HCT116 (cell line): Measurements from ENCODE around the gene GFRA3.

Experiments used
- CEBPB ChIP-seq: IDR thresholded peaks from 2 replicates; pipeline ENCODE4 v1.6.1; 2012; ENCODE audit warnings: low read depth
- EZH2 ChIP-seq: fragments of 200-600 bp; sonication (generic); IDR thresholded peaks from 2 replicates; pipeline ENCODE4 v1.6.1; 2017; ENCODE audit warnings: antibody characterized with exemption, mixed run types
- JUND ChIP-seq: IDR thresholded peaks from 2 replicates; pipeline ENCODE4 v1.6.1; 2012
- POLR2AphosphoS5 ChIP-seq: IDR thresholded peaks from 2 replicates; pipeline ENCODE4 v1.6.1; 2011; ENCODE audit warnings: mild to moderate bottlenecking, low read depth, low read length, moderate library complexity
- SIN3A ChIP-seq: IDR thresholded peaks from 2 replicates; pipeline ENCODE4 v1.6.1; 2012; ENCODE audit warnings: low read depth
- ZFX ChIP-seq: fragments of 450-650 bp; IDR thresholded peaks from 2 replicates; pipeline ENCODE4 v1.6.1; 2017
- TF ChIP-seq, protein P1 (sequence below), 3 experiments: fragments of 200-600 bp in 1 of 3; sonication (generic) in 1 of 3; IDR thresholded peaks in 2 of 3; conservative IDR thresholded peaks in 1 of 3; 2 replicates each; pipeline ENCODE4 v1.5.1; 2012 to 2017; ENCODE audit warnings: low read depth in 2 of 3, low read length in 2 of 3, antibody characterized with exemption in 1 of 3, borderline replicate concordance in 1 of 3, control low read depth in 1 of 3, mild to moderate bottlenecking in 1 of 3, mixed read lengths in 1 of 3, mixed run types in 1 of 3, moderate library complexity in 1 of 3; ENCODE audit not compliant: insufficient read depth in 1 of 3
- TF ChIP-seq, protein P2 (sequence below): IDR thresholded peaks from 2 replicates; pipeline ENCODE4 v1.6.1; 2012; ENCODE audit warnings: low read depth
- TF ChIP-seq, protein P3 (sequence below): IDR thresholded peaks from 2 replicates; pipeline ENCODE4 v1.6.1; 2011; ENCODE audit warnings: mild to moderate bottlenecking, low read length, moderate library complexity; ENCODE audit not compliant: insufficient replicate concordance; ENCODE audit errors: extremely low read depth
- TF ChIP-seq, protein P4 (sequence below): IDR thresholded peaks from 2 replicates; pipeline ENCODE4 v1.6.1; 2012

DNA sequence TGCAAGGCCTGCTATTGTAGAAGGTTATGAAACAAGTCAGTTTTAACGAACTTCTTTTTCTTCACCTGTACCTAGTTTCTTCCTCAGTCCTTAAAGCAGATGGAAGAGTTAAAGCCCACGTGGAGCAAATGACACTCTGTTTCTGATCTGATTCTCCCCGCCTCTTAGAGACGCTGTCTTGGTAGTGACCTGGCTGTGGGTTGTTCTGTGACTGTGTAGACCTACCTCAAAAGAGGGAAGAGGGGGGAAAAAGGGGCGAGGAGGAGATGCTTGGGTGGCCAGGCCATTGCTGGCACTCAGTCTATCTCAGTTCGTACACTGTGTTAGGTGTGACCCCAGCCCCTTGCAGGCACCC lies 610 bp downstream of the GFRA3 start:
- TF ChIP-seq POLR2AphosphoS5, result no peak
- TF ChIP-seq, protein P1, sequence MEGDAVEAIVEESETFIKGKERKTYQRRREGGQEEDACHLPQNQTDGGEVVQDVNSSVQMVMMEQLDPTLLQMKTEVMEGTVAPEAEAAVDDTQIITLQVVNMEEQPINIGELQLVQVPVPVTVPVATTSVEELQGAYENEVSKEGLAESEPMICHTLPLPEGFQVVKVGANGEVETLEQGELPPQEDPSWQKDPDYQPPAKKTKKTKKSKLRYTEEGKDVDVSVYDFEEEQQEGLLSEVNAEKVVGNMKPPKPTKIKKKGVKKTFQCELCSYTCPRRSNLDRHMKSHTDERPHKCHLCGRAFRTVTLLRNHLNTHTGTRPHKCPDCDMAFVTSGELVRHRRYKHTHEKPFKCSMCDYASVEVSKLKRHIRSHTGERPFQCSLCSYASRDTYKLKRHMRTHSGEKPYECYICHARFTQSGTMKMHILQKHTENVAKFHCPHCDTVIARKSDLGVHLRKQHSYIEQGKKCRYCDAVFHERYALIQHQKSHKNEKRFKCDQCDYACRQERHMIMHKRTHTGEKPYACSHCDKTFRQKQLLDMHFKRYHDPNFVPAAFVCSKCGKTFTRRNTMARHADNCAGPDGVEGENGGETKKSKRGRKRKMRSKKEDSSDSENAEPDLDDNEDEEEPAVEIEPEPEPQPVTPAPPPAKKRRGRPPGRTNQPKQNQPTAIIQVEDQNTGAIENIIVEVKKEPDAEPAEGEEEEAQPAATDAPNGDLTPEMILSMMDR (IDR thresholded peaks at IDR 0.05 in 2 of 3, conservative IDR thresholded peaks at IDR 0.05 in 1 of 3; ENCODE audit: borderline replicate concordance in 1 of 3, insufficient read depth in 1 of 3, low read depth in 2 of 3, low read length in 2 of 3), result no peak
- no peak for TF ChIP-seq EZH2
- TF ChIP-seq, protein P2, sequence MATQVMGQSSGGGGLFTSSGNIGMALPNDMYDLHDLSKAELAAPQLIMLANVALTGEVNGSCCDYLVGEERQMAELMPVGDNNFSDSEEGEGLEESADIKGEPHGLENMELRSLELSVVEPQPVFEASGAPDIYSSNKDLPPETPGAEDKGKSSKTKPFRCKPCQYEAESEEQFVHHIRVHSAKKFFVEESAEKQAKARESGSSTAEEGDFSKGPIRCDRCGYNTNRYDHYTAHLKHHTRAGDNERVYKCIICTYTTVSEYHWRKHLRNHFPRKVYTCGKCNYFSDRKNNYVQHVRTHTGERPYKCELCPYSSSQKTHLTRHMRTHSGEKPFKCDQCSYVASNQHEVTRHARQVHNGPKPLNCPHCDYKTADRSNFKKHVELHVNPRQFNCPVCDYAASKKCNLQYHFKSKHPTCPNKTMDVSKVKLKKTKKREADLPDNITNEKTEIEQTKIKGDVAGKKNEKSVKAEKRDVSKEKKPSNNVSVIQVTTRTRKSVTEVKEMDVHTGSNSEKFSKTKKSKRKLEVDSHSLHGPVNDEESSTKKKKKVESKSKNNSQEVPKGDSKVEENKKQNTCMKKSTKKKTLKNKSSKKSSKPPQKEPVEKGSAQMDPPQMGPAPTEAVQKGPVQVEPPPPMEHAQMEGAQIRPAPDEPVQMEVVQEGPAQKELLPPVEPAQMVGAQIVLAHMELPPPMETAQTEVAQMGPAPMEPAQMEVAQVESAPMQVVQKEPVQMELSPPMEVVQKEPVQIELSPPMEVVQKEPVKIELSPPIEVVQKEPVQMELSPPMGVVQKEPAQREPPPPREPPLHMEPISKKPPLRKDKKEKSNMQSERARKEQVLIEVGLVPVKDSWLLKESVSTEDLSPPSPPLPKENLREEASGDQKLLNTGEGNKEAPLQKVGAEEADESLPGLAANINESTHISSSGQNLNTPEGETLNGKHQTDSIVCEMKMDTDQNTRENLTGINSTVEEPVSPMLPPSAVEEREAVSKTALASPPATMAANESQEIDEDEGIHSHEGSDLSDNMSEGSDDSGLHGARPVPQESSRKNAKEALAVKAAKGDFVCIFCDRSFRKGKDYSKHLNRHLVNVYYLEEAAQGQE, result no peak
- no peak for TF ChIP-seq ZFX
- no peak for TF ChIP-seq CEBPB
- TF ChIP-seq, protein P3, sequence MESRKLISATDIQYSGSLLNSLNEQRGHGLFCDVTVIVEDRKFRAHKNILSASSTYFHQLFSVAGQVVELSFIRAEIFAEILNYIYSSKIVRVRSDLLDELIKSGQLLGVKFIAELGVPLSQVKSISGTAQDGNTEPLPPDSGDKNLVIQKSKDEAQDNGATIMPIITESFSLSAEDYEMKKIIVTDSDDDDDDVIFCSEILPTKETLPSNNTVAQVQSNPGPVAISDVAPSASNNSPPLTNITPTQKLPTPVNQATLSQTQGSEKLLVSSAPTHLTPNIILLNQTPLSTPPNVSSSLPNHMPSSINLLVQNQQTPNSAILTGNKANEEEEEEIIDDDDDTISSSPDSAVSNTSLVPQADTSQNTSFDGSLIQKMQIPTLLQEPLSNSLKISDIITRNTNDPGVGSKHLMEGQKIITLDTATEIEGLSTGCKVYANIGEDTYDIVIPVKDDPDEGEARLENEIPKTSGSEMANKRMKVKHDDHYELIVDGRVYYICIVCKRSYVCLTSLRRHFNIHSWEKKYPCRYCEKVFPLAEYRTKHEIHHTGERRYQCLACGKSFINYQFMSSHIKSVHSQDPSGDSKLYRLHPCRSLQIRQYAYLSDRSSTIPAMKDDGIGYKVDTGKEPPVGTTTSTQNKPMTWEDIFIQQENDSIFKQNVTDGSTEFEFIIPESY, result no peak
- no peak for TF ChIP-seq SIN3A
- no peak for TF ChIP-seq JUND
- TF ChIP-seq, protein P4, sequence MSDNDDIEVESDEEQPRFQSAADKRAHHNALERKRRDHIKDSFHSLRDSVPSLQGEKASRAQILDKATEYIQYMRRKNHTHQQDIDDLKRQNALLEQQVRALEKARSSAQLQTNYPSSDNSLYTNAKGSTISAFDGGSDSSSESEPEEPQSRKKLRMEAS, result no peak
